Bronchial epithelial cell (primary cell): ENCODE measurements around the gene VPS37B. TPM values are rescaled to one million over a fixed set of nuclear protein-coding genes. Genes with fewer than 3 reads are reported as not detected.
"Not testable (repeated sequence)": the region's sequence is repeated elsewhere in the genome, so short reads cannot be mapped to it uniquely, and the experiment has no call there.

ENCODE experiments used
- DNase-seq: peaks from one replicate; pipeline ENCODE4 v3.0.0-alpha.2; 2010; ENCODE audit warnings: low read depth
- FAIRE-seq: peaks from 2 replicates; lab custom pipeline; 2011; peaks lifted over from hg19 to GRCh38; lab: Jason Lieb, UNC
- H3K27me3 ChIP-seq: 2 replicates; pipeline ENCODE4 v1.5.1; 2011; ENCODE audit warnings: low read length; ENCODE audit not compliant: control insufficient read depth, insufficient read depth
- H3K36me3 ChIP-seq: 2 replicates; pipeline ENCODE4 v1.5.1; 2011; ENCODE audit warnings: low read length; ENCODE audit not compliant: control insufficient read depth, insufficient read depth
- H3K4me3 ChIP-seq: 2 replicates; pipeline ENCODE4 v1.5.1; 2011; ENCODE audit warnings: mild to moderate bottlenecking, low read depth, low read length, control low read depth
- total RNA-seq: library from RNA; depleted of rRNA; stranded (reverse); fragments of >200 nt; gene quantifications from 2 replicates; pipeline ENCODE4 v1.2.1, GENCODE V29; 2014
- TF ChIP-seq, protein P1 (sequence below): IDR thresholded peaks from 2 replicates; pipeline ENCODE4 v1.5.1; 2011; ENCODE audit warnings: mild to moderate bottlenecking, moderate library complexity, low read length, control low read depth, inconsistent platforms; ENCODE audit not compliant: insufficient read depth, severe bottlenecking

Gene VPS37B
- 22.7 and 25.0 TPM in 2 replicates for total RNA-seq

DNA sequence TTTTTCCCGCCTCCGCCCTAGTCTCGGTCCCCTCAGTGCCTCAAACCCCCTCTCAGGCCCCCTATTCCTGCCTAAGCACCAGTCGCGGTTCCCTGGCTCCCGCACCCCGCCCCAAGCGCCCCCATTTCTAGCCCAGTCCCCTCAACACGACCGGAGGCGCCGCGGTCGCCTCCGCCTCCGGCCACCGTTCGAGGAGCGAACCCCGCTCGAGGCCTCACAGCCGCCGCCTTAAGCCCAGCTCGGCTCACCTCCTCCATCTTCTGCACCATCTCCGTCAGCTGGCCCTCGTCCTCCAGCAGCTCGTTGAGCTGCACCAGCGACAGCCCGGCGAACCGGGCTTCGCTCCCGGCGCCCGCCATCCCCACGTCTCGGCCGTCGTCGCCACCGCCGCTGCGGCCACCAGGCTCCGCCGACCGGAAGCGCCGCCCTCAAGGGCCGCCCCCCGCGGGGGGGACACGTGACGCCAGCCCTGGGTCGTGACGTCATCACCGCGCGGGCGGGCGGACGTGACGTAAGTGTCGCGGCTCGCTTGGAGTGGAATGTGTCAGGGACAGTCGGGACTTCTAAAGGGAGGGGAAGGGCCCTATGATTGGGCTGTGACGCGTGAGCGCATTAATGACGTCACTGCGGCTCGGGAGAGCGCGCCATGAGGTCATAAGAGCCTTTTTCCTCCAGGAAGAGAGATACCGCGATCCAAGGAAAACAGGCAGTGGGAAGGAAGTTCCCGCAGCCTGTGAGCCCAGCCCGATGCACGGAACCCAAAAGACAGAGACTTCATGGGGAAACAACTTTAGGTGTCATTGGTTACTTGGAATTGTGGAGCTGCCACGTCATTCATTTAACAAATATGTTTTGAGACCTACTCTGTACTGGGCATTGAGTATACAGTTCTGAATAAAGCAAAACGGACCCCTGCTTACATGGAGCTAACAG is at the start of gene VPS37B:
VPS37B (minus strand) TSS at position 421 of the 933 bp plus-strand sequence; CDS start at position 359, 62 bp downstream.
- DNase-seq (peak; percentile 54), FAIRE-seq (no peak)
- peak within 1 kb of the TSS; percentile 76 for H3K4me3 ChIP-seq
- H3K36me3 ChIP-seq: no peaks in the 10 kb centered on the region
- TF ChIP-seq, protein P1, sequence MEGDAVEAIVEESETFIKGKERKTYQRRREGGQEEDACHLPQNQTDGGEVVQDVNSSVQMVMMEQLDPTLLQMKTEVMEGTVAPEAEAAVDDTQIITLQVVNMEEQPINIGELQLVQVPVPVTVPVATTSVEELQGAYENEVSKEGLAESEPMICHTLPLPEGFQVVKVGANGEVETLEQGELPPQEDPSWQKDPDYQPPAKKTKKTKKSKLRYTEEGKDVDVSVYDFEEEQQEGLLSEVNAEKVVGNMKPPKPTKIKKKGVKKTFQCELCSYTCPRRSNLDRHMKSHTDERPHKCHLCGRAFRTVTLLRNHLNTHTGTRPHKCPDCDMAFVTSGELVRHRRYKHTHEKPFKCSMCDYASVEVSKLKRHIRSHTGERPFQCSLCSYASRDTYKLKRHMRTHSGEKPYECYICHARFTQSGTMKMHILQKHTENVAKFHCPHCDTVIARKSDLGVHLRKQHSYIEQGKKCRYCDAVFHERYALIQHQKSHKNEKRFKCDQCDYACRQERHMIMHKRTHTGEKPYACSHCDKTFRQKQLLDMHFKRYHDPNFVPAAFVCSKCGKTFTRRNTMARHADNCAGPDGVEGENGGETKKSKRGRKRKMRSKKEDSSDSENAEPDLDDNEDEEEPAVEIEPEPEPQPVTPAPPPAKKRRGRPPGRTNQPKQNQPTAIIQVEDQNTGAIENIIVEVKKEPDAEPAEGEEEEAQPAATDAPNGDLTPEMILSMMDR: no peak
- H3K27me3 ChIP-seq: no peaks in the 10 kb centered on the region

DNA sequence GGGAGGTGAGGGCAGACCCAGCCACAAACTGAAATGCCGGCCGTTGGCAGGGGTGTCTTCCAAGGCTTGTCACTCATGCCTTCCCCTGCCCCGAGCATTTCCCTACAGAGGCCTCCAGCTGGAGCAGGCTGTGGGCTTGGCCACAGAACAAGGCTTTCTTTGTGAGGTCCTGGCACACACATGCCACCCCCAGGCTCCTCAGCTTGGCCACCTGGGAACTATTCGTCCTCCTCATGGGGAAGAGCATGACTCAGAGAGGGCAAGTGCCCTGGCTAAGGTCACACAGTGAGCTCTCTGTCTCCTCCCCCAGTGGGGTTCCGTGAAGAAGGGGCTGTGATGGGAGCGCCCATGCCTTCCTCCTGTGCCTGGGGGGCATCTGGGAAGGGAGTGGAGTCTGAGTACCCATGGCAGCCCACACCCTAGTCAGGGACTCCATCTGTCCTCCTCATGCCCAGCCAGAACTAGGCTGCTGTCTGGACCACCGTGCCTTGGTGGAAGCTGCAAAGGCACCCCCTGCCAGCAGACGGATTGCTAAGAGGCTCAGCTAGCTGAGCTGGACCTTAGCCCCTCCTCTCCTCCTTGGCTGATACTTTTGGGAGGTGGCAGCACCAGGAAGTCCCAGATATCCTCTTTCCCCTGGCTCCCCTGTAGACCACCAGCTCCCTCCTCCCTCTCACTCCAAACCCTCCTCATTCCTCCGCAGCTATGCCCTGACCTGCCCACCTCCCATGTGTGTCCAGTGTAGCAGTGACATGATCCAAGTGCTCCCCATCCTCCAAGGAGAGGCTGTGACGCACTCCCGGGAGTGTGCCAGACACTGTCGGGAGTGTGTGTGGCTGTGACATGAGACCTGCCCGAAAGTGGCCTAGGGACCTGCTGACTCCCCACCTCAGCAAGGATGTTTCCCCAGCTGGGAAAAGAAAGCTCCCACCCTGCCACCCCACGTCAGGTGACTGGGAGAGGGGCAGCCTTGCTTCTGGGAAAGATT is 49.0 kb upstream of the VPS37B start:
- peak; percentile 46 for DNase-seq
- Histone ChIP-seq H3K36me3 (no peaks in the 10 kb centered on the region), H3K4me3 (no peak overlapping the region), H3K27me3 (no peaks in the 10 kb centered on the region)
- FAIRE-seq: no peak
- TF ChIP-seq, protein P1: no peak

DNA sequence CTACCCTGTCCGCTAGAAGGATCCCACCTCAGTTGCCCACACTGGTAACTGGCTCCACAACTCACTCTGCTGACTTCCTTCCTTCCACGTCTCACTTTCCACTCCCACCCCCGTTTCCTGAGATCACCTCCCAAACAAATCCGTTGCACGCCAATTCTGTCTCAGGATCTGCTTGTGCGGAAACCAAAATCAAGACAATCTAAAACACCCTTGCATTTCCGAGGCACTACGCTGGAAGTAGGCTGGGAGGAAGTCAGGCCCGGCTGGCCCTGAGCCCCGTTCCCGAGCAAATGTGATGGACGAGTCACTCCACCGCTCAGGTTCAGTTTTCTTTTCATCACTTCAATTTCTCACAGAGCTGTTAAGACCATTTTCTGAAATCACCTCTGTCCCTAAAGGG is 47.3 kb upstream of the VPS37B start:
- no peak overlapping the region for H3K4me3 ChIP-seq
- no peaks in the 10 kb centered on the region for H3K27me3 ChIP-seq
- TF ChIP-seq, protein P1: no peak
- FAIRE-seq (no peak), DNase-seq (no peak)
- H3K36me3 ChIP-seq: no peaks in the 10 kb centered on the region

- Histone ChIP-seq H3K4me3 (no peak overlapping the region), H3K27me3 (no peaks in the 10 kb centered on the region), H3K36me3 (no peaks in the 10 kb centered on the region)
- TF ChIP-seq, protein P1: no peak
- DNase-seq: no peak
- no peak for FAIRE-seq
Observed at GRCh38 chr12:122942637-122943036, 46.7 kb upstream of the VPS37B start.

DNA sequence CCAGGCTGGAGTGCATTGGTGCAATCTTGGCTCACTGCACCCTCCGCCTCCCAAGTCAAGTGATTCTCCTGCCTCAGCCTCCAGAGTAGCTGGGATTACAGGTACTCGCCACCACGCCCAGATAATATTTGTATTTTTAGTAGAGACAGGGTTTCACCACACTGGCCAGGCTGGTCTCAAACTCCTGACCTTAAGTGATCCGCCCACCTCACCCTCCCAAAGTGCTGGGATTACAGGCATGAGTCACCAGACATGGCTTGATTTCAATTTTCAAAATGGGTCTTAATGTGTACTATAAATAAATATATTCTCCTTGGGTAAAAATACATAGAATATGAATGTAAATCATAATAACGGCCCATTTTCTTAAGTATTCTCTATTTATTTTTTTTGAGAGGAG is 45.4 kb upstream of the VPS37B start:
- DNase-seq, H3K27me3 ChIP-seq, H3K36me3 ChIP-seq, H3K4me3 ChIP-seq, FAIRE-seq: not testable (repeated sequence)
